A673 (cell line): ENCODE results near the gene FIBP. TPM values are rescaled to one million over a fixed set of nuclear protein-coding genes. Genes with fewer than 3 reads are reported as not detected.

ENCODE experiments used
- BruUV-seq: library from RNA; stranded (reverse); fragments of 400-500 nt; replicated peaks from 2 replicates; lab custom pipeline; 2021; lab: Mats Ljungman, UMichigan
- CTCF ChIA-PET: fragments of 300-600 bp; sonication (Branson Sonifier 250); formaldehyde crosslinking; loops from one replicate; lab custom pipeline; 2022; ENCODE audit warnings: antibody characterized with exemption; lab: Charles Lee
- POLR2A ChIA-PET: fragments of 300-600 bp; sonication (Branson Sonifier 250); formaldehyde crosslinking; loops from one replicate; lab custom pipeline; 2022; ENCODE audit warnings: antibody characterized with exemption; ENCODE audit not compliant: low non-redundant PET; lab: Charles Lee
- DNase-seq: peaks from one replicate; pipeline ENCODE4 v3.0.0-alpha.2; 2015; ENCODE audit warnings: low spot score
- H3K27ac ChIP-seq: fragments of 200-600 bp; sonication (generic); 2 replicates; pipeline ENCODE4 v1.5.1; 2016; ENCODE audit warnings: mixed run types, low read depth, mild to moderate bottlenecking, mixed read lengths, antibody characterized with exemption, low read length; ENCODE audit not compliant: poor library complexity, severe bottlenecking
- H3K27me3 ChIP-seq: fragments of 200-600 bp; sonication (generic); replicated peaks from 2 replicates; pipeline ENCODE4 v1.6.1; 2017; ENCODE audit warnings: mixed run types, low read depth, mild to moderate bottlenecking, mixed read lengths, antibody characterized with exemption, low read length; ENCODE audit not compliant: insufficient read depth, poor library complexity
- H3K36me3 ChIP-seq: fragments of 200-600 bp; sonication (generic); 2 replicates; pipeline ENCODE4 v1.6.1; 2016; ENCODE audit warnings: mixed run types, mild to moderate bottlenecking, mixed read lengths, antibody characterized with exemption, low read length; ENCODE audit not compliant: insufficient read depth, poor library complexity, severe bottlenecking
- H3K4me1 ChIP-seq: fragments of 200-600 bp; sonication (generic); 2 replicates; pipeline ENCODE4 v1.6.1; 2017; ENCODE audit warnings: mixed run types, mild to moderate bottlenecking, mixed read lengths, antibody characterized with exemption, low read length; ENCODE audit not compliant: insufficient read depth, poor library complexity, severe bottlenecking
- H3K4me3 ChIP-seq: fragments of 200-600 bp; sonication (generic); 2 replicates; pipeline ENCODE4 v1.5.1; 2016; ENCODE audit warnings: low read depth, mixed run types, mild to moderate bottlenecking, mixed read lengths, low read length; ENCODE audit not compliant: poor library complexity, severe bottlenecking
- H3K9me3 ChIP-seq: fragments of 200-600 bp; sonication (generic); 2 replicates; pipeline ENCODE4 v1.6.1; 2016; ENCODE audit warnings: mixed run types, low read depth, mild to moderate bottlenecking, mixed read lengths, antibody characterized with exemption, low read length; ENCODE audit not compliant: poor library complexity, severe bottlenecking
- EZH2 ChIP-seq: fragments of 200-600 bp; sonication (generic); IDR thresholded peaks from 2 replicates; pipeline ENCODE4 v1.6.1; 2017; ENCODE audit warnings: borderline replicate concordance, low read depth, mild to moderate bottlenecking, mixed read lengths, antibody characterized with exemption, low read length; ENCODE audit not compliant: poor library complexity, severe bottlenecking
- intact Hi-C: fragments of 100-400 bp; cut with micrococcal nuclease; formaldehyde crosslinking; loops from one replicate; pipeline ENCODE4 v1.10.0; 2022; ENCODE audit not compliant: unreplicated experiment
- total RNA-seq: library from RNA; stranded (reverse); gene quantifications from 2 replicates; pipeline ENCODE4 v1.2.3, GENCODE V29; 2021
- TF ChIP-seq, protein P1 (sequence below): fragments of 300-800, 200-600 bp; sonication (generic); conservative IDR thresholded peaks from 2 replicates; pipeline ENCODE4 v1.5.1; 2017; ENCODE audit warnings: low read depth, mild to moderate bottlenecking, antibody characterized with exemption, low read length, moderate library complexity, mixed read lengths

The FIBP gene
- total RNA-seq, 1 experiment from 2014 or later, result 98.5 TPM

DNA sequence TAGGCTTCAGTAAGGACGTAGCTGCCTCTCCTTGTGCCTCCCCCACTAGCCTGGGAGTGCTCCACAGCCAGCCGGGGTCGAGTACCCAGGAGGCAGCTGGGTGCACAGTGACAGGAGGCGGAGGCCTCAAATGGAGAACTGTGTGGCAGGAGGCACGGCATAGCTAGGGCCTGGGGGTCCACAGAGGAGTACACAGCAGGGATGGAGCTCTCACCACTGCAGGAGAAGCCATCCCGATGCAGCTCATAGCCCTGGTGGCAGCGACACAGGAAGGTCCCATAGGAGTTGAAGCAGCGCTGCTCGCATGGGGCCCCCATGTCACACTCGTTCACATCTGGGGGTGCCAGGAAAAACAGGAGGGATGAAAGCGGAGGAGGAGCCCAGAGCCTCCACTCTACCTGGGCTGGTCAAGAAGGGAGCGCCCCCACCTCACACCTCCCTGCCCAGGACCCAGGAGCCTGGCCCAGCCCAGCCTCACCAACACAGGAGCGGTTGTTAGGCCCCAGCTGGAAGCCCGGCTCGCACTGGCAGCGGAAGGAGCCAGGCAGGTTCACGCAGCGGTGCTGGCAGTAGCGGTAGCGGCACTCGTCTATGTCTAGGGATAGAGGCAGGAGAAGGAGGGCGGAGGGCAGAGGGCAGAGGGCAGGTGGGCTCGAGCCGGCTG is 18.5 kb downstream of the FIBP start:
- TF ChIP-seq EZH2, result no peak
- TF ChIP-seq, protein P1, sequence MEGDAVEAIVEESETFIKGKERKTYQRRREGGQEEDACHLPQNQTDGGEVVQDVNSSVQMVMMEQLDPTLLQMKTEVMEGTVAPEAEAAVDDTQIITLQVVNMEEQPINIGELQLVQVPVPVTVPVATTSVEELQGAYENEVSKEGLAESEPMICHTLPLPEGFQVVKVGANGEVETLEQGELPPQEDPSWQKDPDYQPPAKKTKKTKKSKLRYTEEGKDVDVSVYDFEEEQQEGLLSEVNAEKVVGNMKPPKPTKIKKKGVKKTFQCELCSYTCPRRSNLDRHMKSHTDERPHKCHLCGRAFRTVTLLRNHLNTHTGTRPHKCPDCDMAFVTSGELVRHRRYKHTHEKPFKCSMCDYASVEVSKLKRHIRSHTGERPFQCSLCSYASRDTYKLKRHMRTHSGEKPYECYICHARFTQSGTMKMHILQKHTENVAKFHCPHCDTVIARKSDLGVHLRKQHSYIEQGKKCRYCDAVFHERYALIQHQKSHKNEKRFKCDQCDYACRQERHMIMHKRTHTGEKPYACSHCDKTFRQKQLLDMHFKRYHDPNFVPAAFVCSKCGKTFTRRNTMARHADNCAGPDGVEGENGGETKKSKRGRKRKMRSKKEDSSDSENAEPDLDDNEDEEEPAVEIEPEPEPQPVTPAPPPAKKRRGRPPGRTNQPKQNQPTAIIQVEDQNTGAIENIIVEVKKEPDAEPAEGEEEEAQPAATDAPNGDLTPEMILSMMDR, result no peak
- ChIA-PET POLR2A (interaction anchor here (0.6 kb wide), 1 partner anchor 45 kb away, joined by 3 read pairs; no protein-coding TSS in a partner anchor), CTCF (interaction anchor here (1.1 to 4.1 kb wide), 3 partner anchors 10 to 18 kb away, joined by 4 to 16 read pairs (median 8); partner anchors contain the start of genes FIBP and MUS81)
- no TSS peak for BruUV-seq
- no peaks in the 10 kb centered on the region for H3K9me3 ChIP-seq
- no peak overlapping the region for H3K4me3 ChIP-seq
- H3K27ac ChIP-seq, result no peak overlapping the region
- H3K27me3 ChIP-seq, result no peaks in the 10 kb centered on the region
- no peak for DNase-seq
- peaks cover 24% of the 10 kb centered on the region for H3K4me1 ChIP-seq
- H3K36me3 ChIP-seq, result peaks cover 39% of the 10 kb centered on the region
- intact Hi-C loops, result no loop called here

DNA sequence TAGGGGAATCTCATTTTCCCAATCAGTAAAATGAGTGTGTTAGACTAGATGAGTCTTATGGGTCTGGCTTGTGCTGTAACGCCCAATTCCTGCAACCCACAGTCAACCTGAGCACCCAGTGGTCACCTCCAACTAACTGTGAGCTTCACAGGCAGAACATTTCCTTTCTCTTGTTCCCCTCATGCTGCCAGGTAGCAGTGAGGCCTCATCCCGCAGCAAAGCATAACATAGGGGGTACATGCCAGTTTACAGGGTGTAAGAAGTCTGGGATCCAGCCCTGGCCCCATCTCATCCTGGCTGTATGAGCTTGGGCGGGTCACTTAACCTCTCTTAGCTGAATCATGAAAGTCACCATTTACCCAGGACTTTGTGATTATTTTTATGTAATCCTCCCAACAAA is 19.4 kb downstream of the FIBP start:
- no peaks in the 10 kb centered on the region for H3K9me3 ChIP-seq

DNA sequence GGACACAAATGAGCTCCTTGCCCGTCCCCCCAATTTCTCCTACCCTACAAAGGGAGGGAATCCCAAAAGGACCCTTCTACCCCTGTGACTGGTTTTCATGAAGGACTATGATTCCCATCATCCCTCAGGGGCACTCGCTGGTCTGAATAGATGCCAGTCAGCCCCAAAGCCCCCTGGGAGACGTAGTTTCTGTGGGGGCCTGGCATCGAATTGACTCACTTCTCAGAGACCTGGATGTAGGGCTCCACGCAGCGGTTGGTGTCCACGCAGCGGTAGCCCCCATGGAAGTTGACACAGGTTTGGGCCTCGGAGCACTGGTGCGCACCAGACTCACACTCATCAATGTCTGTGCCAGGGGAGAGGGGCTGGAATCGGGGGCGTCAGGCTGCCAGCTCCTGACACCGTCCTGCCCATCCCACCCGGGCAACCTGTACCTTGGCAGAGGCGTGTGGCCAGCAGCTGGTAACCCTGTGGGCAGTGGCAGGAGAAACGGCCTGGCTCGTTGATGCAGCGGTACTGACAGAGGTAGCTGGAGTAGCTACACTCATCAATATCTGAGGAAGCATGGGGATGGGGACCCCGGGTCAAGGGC is 20.1 kb downstream of the FIBP start:
- TF ChIP-seq, protein P1, result no peak
- TF ChIP-seq EZH2, result no peak
- BruUV-seq, result no TSS peak
- Histone ChIP-seq H3K4me3 (no peak overlapping the region), H3K9me3 (no peaks in the 10 kb centered on the region), H3K27me3 (no peaks in the 10 kb centered on the region), H3K4me1 (peaks cover 23% of the 10 kb centered on the region), H3K27ac (no peak overlapping the region), H3K36me3 (peaks cover 55% of the 10 kb centered on the region)
- peak; percentile 73 for DNase-seq
- intact Hi-C loops, result no loop called here
- CTCF ChIA-PET, result interaction anchor here (1.1 to 4.1 kb wide), 3 partner anchors 8 to 19 kb away, joined by 3 to 16 read pairs (median 4); partner anchors contain the start of gene MUS81
- POLR2A ChIA-PET, result no interaction called here

More for the DNA sequence above, 19.4 kb downstream of the FIBP start:
- H3K36me3 ChIP-seq, result peaks cover 48% of the 10 kb centered on the region
- CTCF ChIA-PET, result interaction anchor here (1.1 to 4.1 kb wide), 4 partner anchors 9 to 18 kb away, joined by 3 to 16 read pairs (median 6); partner anchors contain the start of gene MUS81
- H3K4me1 ChIP-seq, result peaks cover 24% of the 10 kb centered on the region
- no TSS peak for BruUV-seq
- no peak for TF ChIP-seq EZH2
- TF ChIP-seq, protein P1, result no peak
- no peak overlapping the region for H3K27ac ChIP-seq
- DNase-seq, result no peak
- POLR2A ChIA-PET, result no interaction called here
- no peaks in the 10 kb centered on the region for H3K27me3 ChIP-seq
- intact Hi-C loops, result no loop called here
- no peak overlapping the region for H3K4me3 ChIP-seq
